Calu3 (cell line): ENCODE data around the gene TMEM170B. TPM values are rescaled to one million over a fixed set of nuclear protein-coding genes. Genes with fewer than 3 reads are reported as not detected.

Source experiments
- BruUV-seq: library from RNA; stranded (reverse); fragments of 400-500 nt; replicated peaks from 2 replicates; lab custom pipeline; 2021; lab: Mats Ljungman, UMichigan
- CTCF ChIA-PET: fragments of 300-600 bp; sonication (Branson Sonifier 250); formaldehyde crosslinking; loops from one replicate; lab custom pipeline; 2022; ENCODE audit warnings: antibody characterized with exemption; lab: Charles Lee
- DNase-seq: peaks from one replicate; pipeline ENCODE4 v3.0.0; 2022
- H3K27ac Mint-ChIP-seq: one replicate; pipeline ENCODE4 v1.8.0; 2022; ENCODE audit warnings: mixed read lengths; ENCODE audit not compliant: unreplicated experiment
- H3K27me3 Mint-ChIP-seq: one replicate; pipeline ENCODE4 v1.8.0; 2022; ENCODE audit warnings: mixed read lengths; ENCODE audit not compliant: unreplicated experiment
- H3K36me3 Mint-ChIP-seq: one replicate; pipeline ENCODE4 v1.8.0; 2022; ENCODE audit warnings: mild to moderate bottlenecking, moderate library complexity, mixed read lengths; ENCODE audit not compliant: insufficient read depth, unreplicated experiment
- H3K4me1 Mint-ChIP-seq: one replicate; pipeline ENCODE4 v1.8.0; 2022; ENCODE audit warnings: mild to moderate bottlenecking, low read depth, mixed read lengths; ENCODE audit not compliant: unreplicated experiment
- H3K4me3 Mint-ChIP-seq: one replicate; pipeline ENCODE4 v1.8.0; 2022; ENCODE audit warnings: mild to moderate bottlenecking, low read depth, moderate library complexity, mixed read lengths; ENCODE audit not compliant: unreplicated experiment
- H3K9me3 Mint-ChIP-seq: one replicate; pipeline ENCODE4 v1.8.0; 2022; ENCODE audit warnings: low read depth, mixed read lengths; ENCODE audit not compliant: unreplicated experiment
- CTCF ChIP-seq: fragments of 200-600 bp; IDR thresholded peaks from one replicate; pipeline ENCODE4 v1.8.0; 2022; ENCODE audit warnings: antibody characterized with exemption; ENCODE audit not compliant: unreplicated experiment
- intact Hi-C: fragments of 100-400 bp; cut with micrococcal nuclease; formaldehyde crosslinking; loops from one replicate; pipeline ENCODE4 v1.10.0; 2022; ENCODE audit not compliant: unreplicated experiment
- total RNA-seq: library from RNA; stranded (reverse); gene quantifications from 2 replicates; pipeline ENCODE4 v1.2.3, GENCODE V29; 2022

The TMEM170B gene
- total RNA-seq, 1 experiment from 2014 or later: 2.2 TPM

DNA sequence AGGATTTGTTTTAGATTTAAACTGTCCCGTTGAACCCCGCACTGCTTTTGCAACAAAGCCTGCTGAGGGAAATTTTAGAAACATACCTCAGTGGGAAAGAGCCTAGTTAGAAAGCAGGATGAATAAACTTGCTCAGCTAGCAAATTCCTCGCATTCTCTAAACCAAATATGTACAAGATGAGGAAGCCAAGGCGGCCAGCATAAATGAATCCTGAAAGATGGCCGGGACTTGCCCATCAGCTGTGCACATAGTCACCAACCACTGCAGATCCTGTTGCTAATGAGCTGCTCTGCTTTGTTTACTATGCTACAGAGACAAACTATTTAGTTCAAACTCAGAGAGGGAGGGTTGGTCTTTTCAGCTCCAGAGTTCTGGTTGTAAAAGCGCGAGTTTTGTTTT is 49.0 kb downstream of the TMEM170B start:
- Mint-ChIP-seq H3K4me1 (no peaks in the 10 kb centered on the region), H3K4me3 (no peak overlapping the region), H3K27me3 (no peaks in the 10 kb centered on the region), H3K9me3 (no peaks in the 10 kb centered on the region), H3K36me3 (no peaks in the 10 kb centered on the region), H3K27ac (no peak overlapping the region)
- CTCF ChIA-PET: no interaction called here
- intact Hi-C loops: loop anchor here (5.0 kb wide), 2 partner anchors 71 to 646 kb away; no protein-coding TSS in a partner anchor
- no peak for DNase-seq
- BruUV-seq: no TSS peak
- no peak for TF ChIP-seq CTCF

DNA sequence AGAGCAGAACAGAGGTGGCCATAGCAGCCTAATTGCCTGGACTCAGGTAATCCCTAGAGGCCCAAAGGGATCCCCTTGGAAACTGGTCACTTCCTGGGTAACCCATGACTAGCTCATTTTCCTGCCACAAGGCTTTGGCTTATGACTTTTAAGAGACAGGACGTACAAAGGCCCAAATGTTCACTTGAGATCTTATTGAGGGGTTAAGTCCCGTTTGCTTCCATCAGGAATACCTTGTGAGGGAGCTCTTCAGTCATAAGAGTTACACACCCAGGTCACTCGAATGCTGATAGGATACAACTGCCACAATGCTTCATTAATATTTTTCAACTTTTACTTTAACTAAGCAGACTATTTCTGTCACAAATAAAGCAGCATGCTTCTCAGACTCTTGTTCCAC is 51.7 kb downstream of the TMEM170B start:
- Mint-ChIP-seq H3K9me3 (no peaks in the 10 kb centered on the region), H3K27me3 (no peaks in the 10 kb centered on the region), H3K4me1 (no peaks in the 10 kb centered on the region), H3K27ac (no peak overlapping the region), H3K4me3 (no peak overlapping the region), H3K36me3 (no peaks in the 10 kb centered on the region)
- intact Hi-C loops: loop anchor here (5.0 kb wide), 2 partner anchors 68 to 643 kb away; no protein-coding TSS in a partner anchor
- BruUV-seq: no TSS peak
- no peak for TF ChIP-seq CTCF
- CTCF ChIA-PET: no interaction called here
- DNase-seq: no peak

DNA sequence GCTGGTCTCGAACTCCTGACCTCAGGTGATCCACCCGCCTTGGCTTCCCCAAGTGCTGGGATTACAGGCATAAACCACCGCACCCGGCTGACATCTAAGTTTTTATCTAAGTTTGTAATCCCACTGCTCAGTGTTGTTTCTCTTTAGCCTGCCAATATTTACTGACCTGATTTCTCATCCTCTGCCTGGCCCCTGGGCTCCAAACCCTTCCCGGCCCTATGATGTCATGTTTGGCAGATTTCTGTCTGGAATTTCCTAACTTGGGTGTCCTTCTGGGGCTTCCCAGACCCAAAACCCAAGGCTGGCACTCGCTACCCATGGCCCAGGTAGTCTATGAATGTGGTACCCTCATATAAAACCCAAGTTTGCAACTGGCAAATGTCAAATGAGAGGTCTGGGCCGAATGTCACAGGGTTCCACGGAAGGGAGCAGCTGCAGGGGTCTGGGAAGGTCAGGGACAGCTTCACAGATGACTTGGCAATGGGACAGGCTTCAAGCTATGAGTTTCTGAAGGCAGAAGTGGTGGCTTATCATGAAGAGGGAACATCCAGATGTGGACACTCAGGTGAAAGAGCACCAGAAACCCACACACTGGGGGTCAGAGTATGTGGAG is 54.9 kb downstream of the TMEM170B start:
- no peaks in the 10 kb centered on the region for H3K36me3 Mint-ChIP-seq
- no peak overlapping the region for H3K27ac Mint-ChIP-seq
- H3K4me1 Mint-ChIP-seq: no peaks in the 10 kb centered on the region
- CTCF ChIA-PET: no interaction called here
- H3K4me3 Mint-ChIP-seq: no peak overlapping the region
- BruUV-seq: no TSS peak
- no peak for DNase-seq
- no peaks in the 10 kb centered on the region for H3K27me3 Mint-ChIP-seq
- H3K9me3 Mint-ChIP-seq: no peaks in the 10 kb centered on the region
- intact Hi-C loops: no loop called here
- TF ChIP-seq CTCF: no peak

GRCh38 chr6:11593096-11593495 is 55.5 kb downstream of the TMEM170B start:
- DNase-seq: no peak
- CTCF ChIA-PET: no interaction called here
- Mint-ChIP-seq H3K36me3 (no peaks in the 10 kb centered on the region), H3K9me3 (no peaks in the 10 kb centered on the region), H3K4me3 (no peak overlapping the region), H3K4me1 (peaks cover under 1% of the 10 kb centered on the region), H3K27ac (no peak overlapping the region), H3K27me3 (no peaks in the 10 kb centered on the region)
- TF ChIP-seq CTCF: no peak
- no TSS peak for BruUV-seq
- intact Hi-C loops: no loop called here
